Measurements from ENCODE around the gene PRXL2B.

PRXL2B gene

DNA sequence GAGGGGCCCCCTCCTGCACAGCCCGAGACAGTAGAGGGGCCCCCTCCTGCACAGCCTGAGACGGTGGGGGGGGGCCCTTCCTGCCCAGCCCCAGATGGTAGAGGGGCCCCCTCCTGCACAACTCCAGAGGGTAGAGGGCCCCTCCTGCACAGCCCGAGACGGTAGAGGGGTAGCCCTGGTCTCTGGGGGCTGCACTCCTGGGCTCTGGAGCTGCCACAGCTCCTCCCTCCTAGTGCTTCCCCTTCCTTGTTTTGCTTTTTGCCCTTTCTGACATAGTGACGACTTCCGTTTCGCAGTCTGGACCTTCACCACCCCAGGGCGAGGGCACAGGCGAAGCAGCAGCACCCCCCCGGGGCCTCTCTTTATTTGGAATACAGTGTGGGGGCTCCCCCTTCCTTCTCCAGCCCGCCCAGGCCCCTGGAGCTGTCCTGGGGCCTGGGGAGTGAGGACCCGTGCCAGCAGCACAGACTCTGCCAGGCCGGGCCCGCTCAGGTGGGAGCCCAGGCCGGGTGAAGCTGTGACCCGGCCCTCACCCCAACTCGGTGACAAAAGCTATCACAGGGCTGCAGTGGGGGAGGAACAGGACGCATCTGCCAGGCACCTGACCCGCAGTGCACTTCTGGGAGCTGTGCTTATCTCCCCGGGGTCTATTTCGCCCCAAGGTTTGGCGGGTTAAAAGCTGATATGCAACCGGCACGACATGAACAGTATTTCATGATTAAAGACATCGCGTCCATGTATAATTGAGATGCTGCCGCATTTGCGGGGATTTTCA, 1.1 kb upstream of the PRXL2B start:
- peak; percentile 26 to 46 for DNase-seq (ENCODE audit: low read depth in 1 of 2, low spot score in 1 of 2)

DNA sequence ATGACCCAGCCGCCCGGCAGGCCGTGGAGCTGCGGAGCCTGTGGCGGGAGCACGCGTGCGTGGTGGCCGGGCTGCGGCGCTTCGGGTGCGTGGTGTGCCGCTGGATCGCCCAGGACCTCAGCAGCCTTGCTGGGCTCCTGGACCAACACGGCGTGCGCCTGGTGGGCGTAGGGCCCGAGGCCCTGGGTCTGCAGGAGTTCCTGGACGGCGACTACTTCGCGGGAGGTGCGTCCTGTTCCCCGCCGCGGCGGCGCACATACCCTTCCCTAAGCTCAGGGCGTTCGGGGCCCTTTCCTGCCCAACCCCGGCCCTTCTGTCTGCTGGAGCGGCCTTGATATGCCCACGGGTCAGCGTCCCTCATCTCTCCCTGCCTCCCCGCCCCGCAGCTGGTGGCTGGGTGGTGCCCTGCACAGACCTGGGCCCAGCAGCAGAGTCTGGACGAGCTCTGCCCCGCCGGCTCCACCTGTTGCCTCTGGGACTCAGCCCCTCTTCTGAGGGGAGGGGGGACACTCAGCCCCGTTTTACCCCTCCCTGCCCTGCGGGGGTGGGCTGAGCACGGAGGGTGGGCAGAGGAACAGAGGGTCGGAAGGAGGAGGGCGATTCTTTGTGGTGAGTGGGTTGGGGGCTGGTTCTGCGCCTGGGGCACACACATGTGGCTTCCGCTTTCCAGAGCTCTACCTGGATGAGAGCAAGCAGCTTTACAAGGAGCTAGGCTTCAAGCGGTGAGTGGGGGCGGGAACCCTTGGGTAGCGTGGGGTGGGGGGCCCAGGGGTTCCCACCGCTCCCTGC, 688 bp downstream of the PRXL2B start:
- peak; percentile 17 to 34 for DNase-seq (ENCODE audit: low read depth in 1 of 2, low spot score in 1 of 2)

DNA sequence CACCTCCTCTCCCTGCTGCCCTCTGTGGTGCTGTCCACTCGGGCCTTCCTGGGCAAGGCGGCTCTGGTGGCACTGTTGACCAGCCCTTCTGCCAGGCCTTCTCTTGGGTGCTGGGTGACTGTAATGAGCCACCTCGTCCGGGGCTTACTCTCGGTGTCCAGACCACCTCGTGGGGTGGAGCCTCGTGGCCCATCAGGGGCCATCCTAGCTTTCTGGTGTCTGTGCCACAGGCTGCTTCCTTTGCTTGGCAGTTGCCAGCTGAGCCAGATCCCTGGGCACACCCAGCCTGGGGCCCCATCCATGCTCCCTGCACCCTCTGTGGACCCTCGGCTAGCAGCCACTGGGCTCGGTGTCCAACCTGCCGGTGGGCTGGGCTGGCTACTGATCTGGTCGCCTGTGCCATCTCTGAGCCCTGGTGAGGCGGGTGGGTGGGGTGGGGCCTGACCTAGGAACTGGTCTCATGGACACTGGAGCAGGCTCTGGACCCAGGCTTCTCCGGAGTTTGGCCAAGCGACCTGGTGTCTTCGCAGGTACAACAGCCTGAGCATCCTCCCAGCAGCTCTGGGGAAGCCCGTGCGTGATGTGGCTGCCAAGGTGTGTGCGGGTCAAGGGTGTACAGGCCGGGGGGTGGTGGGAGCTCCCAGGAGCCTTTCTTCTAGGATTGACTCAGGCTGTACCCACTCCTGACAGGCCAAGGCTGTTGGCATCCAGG, 1.4 kb downstream of the PRXL2B start:
- no peak for DNase-seq (ENCODE audit: low read depth in 1 of 2, low spot score in 1 of 2)

DNA sequence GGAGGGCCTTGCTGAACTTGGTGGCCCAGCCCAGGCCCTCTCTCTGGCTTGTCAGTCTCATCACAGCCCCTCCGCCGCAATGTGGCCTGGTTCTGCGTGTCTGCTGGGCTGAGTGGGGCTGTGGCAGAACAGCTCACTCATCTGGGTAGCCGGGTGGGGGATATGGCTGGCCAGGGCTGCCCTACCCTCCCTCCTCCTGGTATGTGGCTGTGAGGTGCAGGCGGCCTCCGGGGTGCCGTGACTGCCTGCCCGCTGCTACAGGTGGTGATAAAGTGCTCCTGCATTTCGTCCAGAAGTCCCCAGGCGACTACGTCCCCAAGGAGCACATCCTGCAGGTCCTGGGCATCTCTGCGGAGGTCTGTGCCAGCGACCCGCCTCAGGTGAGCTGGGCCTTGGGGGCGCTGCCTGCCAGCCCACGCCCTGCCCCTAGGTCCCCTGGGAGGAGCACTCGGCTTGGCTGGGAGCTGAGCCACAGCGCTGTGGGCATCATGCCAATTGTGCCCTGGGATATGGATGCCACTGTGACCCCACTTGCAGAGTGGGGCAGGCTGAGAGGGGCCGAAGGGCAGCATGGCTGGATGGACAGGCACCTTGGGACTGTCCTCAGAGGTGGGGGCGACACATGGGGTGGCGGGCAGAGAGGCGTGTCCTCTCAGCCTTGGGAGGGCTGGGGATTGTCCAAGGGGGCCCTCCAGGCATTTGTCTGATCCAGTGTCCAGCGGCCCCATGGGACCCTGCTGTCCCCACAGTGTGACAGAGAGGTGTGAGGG, 2.3 kb downstream of the PRXL2B start:
- no peak for DNase-seq (ENCODE audit: low read depth in 1 of 2, low spot score in 1 of 2)

DNA sequence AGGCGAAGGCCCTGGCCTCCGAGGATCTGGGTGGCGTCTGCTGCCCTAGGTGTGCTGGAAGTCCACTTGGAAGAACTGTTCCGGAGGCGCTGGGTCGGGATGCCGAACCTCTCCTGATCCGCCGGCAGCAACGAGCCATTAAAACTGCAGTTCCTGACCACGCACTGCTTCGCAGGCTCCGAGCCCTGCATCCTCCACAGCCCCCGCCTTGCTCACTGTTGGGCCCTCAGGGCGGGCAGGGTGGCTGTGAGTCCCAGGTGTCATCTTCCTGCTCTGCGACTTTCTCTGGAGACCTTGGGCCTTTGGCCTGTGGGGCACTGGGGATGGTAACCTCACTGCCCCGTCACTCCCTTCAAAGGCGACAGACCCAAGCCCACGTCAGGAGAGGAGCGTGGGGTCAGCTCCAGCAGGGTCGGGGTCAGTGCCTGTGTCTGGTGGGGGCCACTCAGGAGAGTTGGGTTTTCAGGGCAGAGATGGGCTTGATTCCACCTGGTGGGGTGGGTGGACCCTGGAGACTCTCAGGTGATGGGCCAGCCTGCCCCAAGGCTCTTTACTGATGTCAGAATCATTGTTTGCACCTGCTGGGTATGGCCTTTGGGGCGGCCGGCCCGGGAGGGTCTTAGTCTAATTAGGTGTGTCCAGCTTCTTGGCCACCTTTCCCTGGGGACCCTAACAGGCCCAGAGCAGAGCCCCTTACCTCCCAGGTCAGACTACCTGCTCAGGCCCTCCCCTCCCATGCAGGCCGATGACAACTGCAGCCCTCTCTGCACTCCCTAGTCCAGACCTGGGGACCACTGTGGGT, 3.1 kb downstream of the PRXL2B start:
- DNase-seq (ENCODE audit: low read depth in 1 of 2, low spot score in 1 of 2): no peak

DNA sequence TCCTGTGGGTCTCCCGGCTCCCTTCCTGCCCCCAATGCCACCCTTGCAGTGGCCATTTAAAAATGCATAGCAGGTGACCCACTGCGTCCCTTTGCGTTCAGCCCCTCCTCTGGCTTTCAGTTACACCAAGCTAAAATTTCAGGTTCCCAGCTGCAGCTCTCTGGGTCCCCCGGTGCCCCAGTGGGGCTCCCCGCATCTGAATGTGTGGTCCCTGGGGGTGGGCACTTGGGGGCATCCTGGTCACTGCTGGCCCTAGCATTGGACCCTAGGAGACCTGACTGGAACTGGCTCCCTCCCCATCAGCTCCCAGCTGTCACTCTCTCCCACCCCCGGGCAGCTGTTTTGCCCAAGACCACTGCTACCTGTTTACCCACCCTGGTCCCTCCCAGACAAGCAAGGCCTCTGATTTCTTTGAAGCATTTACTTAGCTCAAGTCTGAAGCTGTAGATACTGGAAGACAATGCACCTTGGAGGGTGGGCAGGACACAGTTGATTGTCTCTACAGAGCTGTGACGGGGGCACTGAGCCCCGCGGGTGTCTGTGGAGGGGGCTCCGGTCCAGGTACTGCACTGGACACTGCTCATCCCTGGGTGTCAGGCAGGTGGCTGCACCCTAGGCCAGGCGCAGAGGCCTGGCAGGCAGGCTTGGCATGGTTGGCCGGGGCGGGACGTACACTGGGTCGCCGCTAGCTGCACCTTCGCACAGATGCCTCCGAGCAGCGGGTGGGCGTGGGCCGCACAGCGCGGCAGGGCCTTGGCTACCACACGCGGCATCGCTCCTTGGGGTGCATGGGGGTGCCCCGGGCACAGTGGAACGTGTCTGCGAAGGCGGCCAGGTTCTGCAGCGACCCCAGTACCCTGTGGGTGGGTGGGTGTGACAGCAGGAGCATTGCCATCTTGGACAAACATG, 3.9 kb downstream of the PRXL2B start:
- DNase-seq (ENCODE audit: low read depth in 1 of 2, low spot score in 1 of 2): no peak

DNA sequence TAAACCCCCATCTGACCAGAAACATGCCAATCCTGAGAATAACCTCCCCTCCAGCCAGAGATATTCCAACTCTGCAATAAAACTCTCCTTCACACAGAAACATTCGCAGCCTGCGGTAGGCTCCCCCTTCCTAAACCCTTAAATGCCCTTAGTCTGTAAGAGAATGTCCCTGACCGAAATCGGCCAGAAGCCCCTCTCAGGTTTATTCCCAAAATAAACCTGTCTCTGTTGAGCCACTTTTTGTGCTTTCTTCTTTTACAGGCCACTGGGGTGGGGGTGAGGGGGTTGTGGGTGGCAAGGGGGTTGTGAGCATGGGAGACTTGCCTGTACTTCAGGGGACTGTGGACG, 4.6 kb downstream of the PRXL2B start:
- DNase-seq (ENCODE audit: low read depth in 1 of 2, low spot score in 1 of 2): no peak

DNA sequence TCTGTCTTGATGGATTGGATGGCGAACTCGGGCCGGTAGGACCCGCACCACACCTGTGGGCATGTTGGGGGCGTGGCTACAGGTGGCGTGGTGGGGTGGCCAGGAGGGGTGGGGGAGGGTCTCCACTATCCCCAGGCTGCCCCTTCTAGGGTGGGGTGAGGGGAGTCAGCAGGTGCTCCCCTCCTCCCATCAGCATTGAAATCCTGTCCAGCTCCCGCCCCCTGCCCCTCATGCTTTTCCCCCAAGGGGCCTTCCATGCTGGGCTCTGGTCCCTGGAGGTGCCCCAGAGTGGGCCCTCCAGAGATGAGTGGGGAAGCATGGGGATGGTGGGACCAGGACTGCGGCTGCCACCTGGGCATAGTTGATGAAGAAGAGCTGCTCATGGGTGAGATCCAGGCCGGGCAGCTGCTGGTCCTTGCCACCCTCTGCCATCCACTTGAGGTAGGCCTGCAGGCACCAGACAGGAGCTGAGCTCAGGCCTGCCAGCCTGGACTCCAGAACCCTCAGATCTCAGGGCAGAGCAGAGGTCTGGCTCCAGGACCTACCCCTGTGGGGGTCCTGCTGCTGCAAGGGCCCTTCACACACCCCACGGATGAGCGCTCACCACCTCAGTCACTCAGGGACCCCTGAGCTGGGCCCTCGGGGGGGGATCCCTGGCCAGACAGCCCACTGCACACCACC, 5.1 kb downstream of the PRXL2B start:
- DNase-seq (ENCODE audit: low read depth in 1 of 2, low spot score in 1 of 2): no peak

DNA sequence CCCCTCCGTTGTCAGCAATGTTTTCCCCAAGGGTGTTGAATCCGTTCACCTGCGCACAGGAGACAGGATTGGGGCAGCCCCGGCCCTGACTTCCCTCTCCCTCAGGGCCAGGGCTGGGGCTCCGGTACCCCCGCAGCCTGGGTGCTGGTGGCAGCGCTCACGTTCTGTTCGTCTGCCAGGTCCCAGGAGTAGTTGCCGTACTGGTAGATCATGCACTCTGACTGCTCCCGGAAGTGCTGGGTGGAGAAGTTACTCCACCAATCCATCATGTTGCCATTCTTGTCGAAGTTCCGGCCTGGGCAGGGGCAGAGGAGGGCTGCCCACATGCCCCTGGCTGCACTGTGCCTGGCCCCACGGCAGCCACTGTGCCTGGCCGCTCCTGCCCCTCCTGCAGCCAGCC, 6.1 kb downstream of the PRXL2B start:
- peak in 1 of 2 donors; percentile 3 for DNase-seq (ENCODE audit: low read depth in 1 of 2, low spot score in 1 of 2)

DNA sequence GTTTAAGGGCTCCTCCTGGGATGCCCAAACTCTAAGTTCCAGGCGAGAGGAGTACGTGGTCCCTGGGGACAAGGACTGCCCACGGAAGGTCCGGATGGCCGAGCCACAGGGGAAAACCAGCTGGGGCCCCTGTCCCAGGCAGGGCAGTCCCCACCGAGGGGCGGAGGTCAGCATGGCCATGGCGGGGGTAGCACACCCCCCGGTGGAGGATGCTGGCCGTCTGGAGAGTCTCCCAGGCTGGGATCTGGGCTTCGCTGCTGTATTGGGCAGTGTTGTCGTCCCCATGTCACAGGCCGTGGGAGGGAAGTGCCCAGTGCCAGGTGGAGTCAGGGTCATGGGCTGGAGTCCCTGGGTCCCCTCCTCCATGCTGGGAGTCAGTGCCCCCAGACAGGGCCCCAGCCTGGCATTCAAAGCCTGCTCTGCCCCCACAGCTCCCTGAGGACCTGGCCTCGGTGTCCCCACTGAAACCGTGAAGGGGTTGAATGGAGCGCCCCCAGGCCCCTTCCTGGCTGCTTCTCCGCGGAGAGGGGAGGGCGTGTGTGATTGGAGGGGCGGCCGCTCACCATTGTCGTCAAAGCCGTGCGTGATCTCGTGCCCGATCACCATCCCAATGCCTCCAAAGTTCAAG, 6.8 kb downstream of the PRXL2B start:
- DNase-seq (ENCODE audit: low read depth in 1 of 2, low spot score in 1 of 2): peak in 1 of 2 donors; percentile 0

DNA sequence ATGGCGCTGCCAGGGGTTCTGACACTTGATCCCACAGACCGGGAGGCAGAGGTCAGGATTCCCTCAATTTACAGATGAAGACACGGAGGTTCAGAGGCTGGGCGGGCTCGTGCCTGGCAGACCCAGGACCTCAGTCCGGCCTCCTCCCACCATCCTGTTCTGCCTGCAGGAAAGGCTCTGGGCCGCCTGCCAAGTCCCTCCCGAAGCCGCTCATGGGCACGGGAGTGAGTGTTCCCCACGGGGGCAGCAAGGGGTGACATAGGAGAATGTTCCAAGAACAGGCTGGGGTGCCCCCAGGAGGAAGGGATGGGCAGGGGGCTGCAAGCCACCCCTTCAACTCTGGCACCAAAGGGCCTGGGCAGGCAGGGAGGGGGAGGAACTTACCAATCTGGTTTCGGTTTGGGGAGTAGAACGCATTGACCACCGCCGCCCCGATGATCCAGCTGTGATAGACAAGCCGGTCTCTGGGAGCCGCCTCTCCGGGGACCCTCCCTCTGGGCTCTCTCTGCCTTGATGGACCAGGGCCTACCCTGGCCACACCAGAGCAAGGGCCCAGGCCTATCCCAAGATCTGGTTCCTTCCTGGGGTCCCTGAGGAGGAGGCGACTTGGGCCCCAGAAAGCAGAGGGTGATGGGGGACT, 7.5 kb downstream of the PRXL2B start:
- DNase-seq (ENCODE audit: low read depth in 1 of 2, low spot score in 1 of 2): no peak

DNA sequence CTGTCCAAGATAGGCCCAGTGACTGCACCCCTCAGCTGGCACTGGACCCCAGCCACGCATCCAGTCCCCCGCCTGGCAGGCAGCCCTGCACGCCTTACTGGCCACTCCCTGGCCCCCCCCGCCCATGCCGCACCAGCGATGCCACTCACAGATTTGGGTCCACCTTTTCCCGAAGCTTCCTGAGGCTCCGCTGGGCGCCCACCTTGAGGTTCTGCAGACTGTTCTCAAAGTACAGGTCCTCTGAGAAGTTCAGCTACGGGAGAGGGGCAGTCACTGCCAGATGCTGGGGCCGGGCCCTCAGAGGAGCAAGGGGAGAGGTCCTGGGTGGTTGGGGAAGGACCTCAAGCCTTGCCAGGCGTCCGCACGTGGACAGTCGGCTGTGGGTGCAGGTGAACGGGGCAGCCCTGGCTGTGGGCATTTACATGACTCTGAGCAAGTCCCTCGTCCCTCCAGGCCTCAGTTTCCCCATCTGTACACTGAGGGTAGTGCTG, 8.1 kb downstream of the PRXL2B start:
- no peak for DNase-seq (ENCODE audit: low read depth in 1 of 2, low spot score in 1 of 2)

DNA sequence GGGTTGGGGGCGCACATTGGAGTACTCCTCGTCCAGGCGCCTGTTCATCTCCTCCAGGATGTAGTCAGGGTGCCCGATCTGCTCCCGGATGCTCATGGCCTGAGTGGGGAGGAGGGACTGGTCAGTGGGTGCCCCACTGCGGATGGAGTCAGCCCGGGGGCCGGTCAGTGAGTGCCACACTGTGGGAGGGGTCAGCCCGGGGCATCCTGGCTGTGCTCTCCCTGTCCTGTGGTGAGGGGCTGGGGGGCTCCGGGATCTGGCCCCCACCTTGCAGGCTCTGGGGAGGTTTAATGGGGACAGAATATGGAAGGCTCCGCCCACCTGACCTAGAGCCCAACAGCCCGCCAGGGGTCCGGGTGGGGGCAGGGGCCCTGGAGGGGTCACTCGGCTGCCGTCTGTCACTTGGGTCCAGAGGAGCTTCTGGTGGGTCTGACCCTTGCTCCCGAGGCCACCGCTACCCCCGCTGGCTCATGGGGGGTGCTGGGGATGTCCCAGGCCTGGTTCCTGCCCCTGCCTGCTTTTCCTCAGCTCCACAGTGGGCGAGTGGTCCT, 8.8 kb downstream of the PRXL2B start:
- no peak for DNase-seq (ENCODE audit: low read depth in 1 of 2, low spot score in 1 of 2)

DNA sequence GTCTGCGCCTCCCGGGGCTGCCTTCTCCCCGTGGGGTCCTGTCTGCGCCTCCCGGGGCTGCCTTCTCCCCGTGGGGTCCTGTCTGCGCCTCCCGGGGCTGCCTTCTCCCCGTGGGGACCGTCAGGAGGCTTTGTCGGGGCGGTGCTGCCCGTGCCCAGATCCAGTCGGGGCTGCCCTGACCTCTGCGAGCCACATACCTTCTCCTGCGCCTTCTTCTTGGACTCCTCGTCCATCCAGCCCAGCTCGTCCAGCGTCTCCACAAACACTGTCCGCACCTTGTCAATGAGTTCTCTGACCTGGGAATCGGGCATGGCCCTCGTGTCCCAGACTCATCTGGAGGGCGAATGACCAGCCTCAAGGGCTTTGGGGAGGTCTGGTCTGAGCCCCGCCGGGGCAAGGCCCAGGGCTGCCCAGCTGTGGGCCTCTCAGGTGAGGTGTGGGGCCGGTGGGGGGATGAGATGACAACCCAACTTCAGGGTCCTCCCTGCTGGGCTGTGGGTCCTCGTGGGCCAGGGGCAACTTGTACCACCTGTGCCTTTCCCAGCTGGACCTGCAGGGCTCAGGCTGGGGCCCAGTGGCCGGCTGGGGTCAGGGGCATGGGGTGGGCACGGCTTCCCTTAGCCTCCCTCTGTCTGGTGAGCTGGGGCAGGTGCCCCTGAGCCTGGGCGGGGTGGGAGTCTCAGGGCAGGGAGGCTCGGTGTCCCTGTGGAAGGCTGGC, 9.4 kb downstream of the PRXL2B start:
- no peak for DNase-seq (ENCODE audit: low read depth in 1 of 2, low spot score in 1 of 2)

DNA sequence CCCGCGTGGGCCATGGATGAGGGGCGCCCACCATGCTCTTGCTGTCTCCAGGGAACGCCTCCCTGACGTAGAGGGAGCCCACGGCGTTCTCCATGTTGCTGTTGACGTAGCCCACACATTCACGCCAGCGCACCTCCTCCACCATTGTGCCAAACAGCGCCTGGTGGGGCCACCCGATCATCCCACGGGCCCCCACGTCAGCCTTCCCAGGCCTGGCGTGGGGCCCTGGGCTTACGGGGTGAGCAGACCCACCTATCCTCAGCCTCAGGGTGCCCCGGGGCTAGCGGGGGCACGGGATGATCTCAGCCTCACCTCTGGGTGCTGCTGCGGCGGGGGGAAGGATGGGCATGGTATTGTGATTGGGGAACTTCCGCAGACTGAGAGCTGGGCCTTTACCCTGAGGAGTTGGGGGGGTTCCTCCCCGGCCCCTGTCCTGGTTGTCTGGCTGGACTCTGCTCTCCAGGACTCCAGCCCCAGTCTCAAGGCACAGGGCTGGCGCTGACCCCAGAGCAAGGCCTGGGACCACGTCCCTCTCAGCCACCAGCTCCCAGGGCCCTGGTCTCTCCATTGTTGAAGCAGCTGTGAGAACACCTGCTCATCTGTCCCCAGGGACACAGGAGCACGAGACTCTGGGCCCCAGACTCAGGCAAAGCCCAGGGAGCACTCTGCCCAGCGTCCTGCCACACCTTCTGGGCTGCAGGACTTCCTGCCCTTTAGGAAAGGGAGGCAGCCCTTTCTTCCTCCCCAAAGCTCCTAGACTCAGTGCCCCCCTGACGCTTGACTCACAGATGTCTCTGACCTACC, 10.2 kb downstream of the PRXL2B start:
- no peak for DNase-seq (ENCODE audit: low read depth in 1 of 2, low spot score in 1 of 2)

All from activated T-helper 1 cell treated with anti-CD3 and anti-CD28 coated beads, Interleukin-2, amount 50 U/mL, for 16 hours (primary cell).